Heart right ventricle (tissue), 16 donors: ENCODE data around the gene GABRP. TPM values are rescaled to one million over a fixed set of nuclear protein-coding genes. Genes with fewer than 3 reads are reported as not detected.
A peak's percentile ranks its signal among the peaks of the same experiment; 100 is the strongest.
"Not testable (repeated sequence)": the region's sequence is repeated elsewhere in the genome, so short reads cannot be mapped to it uniquely, and the experiment has no call there.

Experiments
- ATAC-seq, 8 donors: fragments of 200-7000 bp; cut with Tn5 transposase; one replicate each; pipeline ENCODE4 v1.9.1; 2020; ENCODE audit warnings: mild to moderate bottlenecking in 8 of 8, moderate library complexity in 8 of 8, moderate number of reproducible peaks in 1 of 8
- DNase-seq, 2 donors: peaks; one replicate each; pipeline ENCODE4 v3.0.0-alpha.2; 2020
- H3K27ac ChIP-seq, 10 donors: fragments of 200-600 bp; sonication (generic) in 2 of 10; one replicate each; pipeline versions ENCODE4 v1.5.0 to v1.8.0; 2020 to 2022; ENCODE audit warnings: mild to moderate bottlenecking in 3 of 10
- H3K27me3 ChIP-seq, 7 donors: fragments of 200-600 bp; one replicate each; pipeline ENCODE4 v1.8.0; 2021 to 2022; ENCODE audit warnings: mild to moderate bottlenecking in 2 of 7
- H3K36me3 ChIP-seq, 9 donors: fragments of 200-600 bp; sonication (generic) in 1 of 9; one replicate each; pipeline versions ENCODE4 v1.5.0 to v1.8.0; 2020 to 2022; ENCODE audit warnings: mild to moderate bottlenecking in 2 of 9
- H3K4me1 ChIP-seq, 9 donors: fragments of 200-600 bp; sonication (generic) in 1 of 9; one replicate each; pipeline versions ENCODE4 v1.5.0 to v1.8.0; 2020 to 2022; ENCODE audit warnings: mild to moderate bottlenecking in 4 of 9
- H3K4me3 ChIP-seq, 10 donors: fragments of 200-600 bp; sonication (generic) in 2 of 10; one replicate each; pipeline versions ENCODE4 v1.5.0 to v1.8.0; 2020 to 2022; ENCODE audit warnings: mild to moderate bottlenecking in 7 of 10, moderate library complexity in 2 of 10
- H3K9me3 ChIP-seq, 11 donors: fragments of 200-600 bp in 10 of 11; sonication (generic) in 2 of 11; one replicate each; pipeline versions ENCODE4 v1.5.0 to v1.8.0; 2013 to 2022; ENCODE audit warnings: mild to moderate bottlenecking in 2 of 11, control low read depth in 1 of 11, moderate library complexity in 1 of 11
- CTCF ChIP-seq, 9 donors: fragments of 200-600 bp; sonication (generic) in 2 of 9; IDR thresholded peaks; one replicate each; pipeline versions ENCODE4 v1.5.0 to v1.8.0; 2021 to 2022; ENCODE audit warnings: antibody characterized with exemption in 9 of 9, mild to moderate bottlenecking in 5 of 9, moderate library complexity in 1 of 9
- WGBS, 2 donors: extraction: QIAGEN DNeasy Blood & Tissue Kit; methylation state at CpG; one replicate each; pipeline ENCODE4 v1.1.7; 2013; ENCODE audit warnings: inconsistent platforms in 1 of 2; 5-methylcytosine and 5-hydroxymethylcytosine counted together
- intact Hi-C, 10 donors: fragments of 100-400 bp; cut with DNase I; formaldehyde crosslinking; loops; one replicate each; pipeline versions ENCODE4 v1.11.1 to v1.14.2; 2022
- polyA plus RNA-seq, 2 donors: library from polyadenylated mRNA; stranded (reverse); fragments of 200-250 nt; gene quantifications; one replicate each; pipeline ENCODE4 v1.2.3, GENCODE V29; 2013
- total RNA-seq, 10 donors: library from RNA; stranded (reverse); fragmentation: NEBNext Ultra II Directional in 3 of 10; extraction: Animal tissue kit (Norgen Biotek cat#: 25700) in 3 of 10; gene quantifications; one replicate each; pipeline versions ENCODE4 v1.2.1 to v1.2.4, GENCODE V29; 2021 to 2023
- donor health status: Arrhythmogenic right ventricular cardiomyopathy.
- donor health status: ischemic (EF 13 %, LVEDD 7.1; RV severe dilation, severe dysfunction).
- donor health status: healthy with polysubstance abuse.
- donor health status: DM: no; HTN: yes; CAD: no.
- donor health status: DM: no; HTN: no; CAD: no.
- donor health status: ischemic (EF 25% LVEDD 6.9; RV normal size, moderate dysfunction).
- donor health status: ischemic (EF 25% LVEDD 5.7; RV mildly dilated, moderate dysfunction).
- donor health status: healthy.
- donor health status: DM: yes; HTN: yes; CAD: no.
- donor health status: Ischemic cardiomyopathy.
- donor health status: ischemic (EF 35%, LVEDD 5.7; RV mildly dilated, moderate dysfunction).
- donor health status: nonischemic (EF 11% LVEDD 7.7; RV severe dilation, severe dysfunction).
- donor health status: DM: yes; HTN: yes; CAD: no.
- donor health status: PGD.
- donor health status: ischemic (EF 29% LVEDD 5.4; RV normal size, mild dysfunction).
- donor health status: nonischemic (EF 23%, LVEDD 6.1; RV moderate dilation, normal function).

The GABRP gene
- total and polyA plus RNA-seq, 12 donors = 0.07 to 1.6 (median 0.46) TPM; not detected in 1

GRCh38 chr5:170758481-170758880, 25.0 kb upstream of the GABRP start:
- no peak overlapping the region for H3K4me3 ChIP-seq
- no peaks in the 10 kb centered on the region for H3K27me3 ChIP-seq
- H3K27ac ChIP-seq = peak overlapping the region in 6 of 10 donors; percentile 86 to 93 (median 88)
- 71 to 74% methylated on average over 3 of the region's 3 CpGs for WGBS, 2 donors
- no peak for DNase-seq
- H3K4me1 ChIP-seq = peaks cover 5 to 41% (median 19%) of the 10 kb centered on the region in 9 donors
- H3K36me3 ChIP-seq = no peaks in the 10 kb centered on the region
- ATAC-seq = no peak
- TF ChIP-seq CTCF (IDR thresholded peaks at IDR 0.05) = no peak
- intact Hi-C loops = no loop called here
- H3K9me3 ChIP-seq = no peaks in the 10 kb centered on the region

- DNase-seq = no peak
- Histone ChIP-seq H3K36me3 (no peaks in the 10 kb centered on the region), H3K4me3 (no peak overlapping the region), H3K27me3 (no peaks in the 10 kb centered on the region), H3K4me1 (peaks cover 5 to 43% (median 19%) of the 10 kb centered on the region in 9 donors), H3K9me3 (no peaks in the 10 kb centered on the region), H3K27ac (peak overlapping the region in 3 of 10 donors; percentile 86 to 92 (median 88))
- WGBS, 2 donors = 71 to 73% methylated on average over 9 of the region's 9 CpGs
- no peak for ATAC-seq
- TF ChIP-seq CTCF (IDR thresholded peaks at IDR 0.05) = no peak
- intact Hi-C loops = no loop called here
Measured at GRCh38 chr5:170760113-170760512, 23.4 kb upstream of the GABRP start.

GRCh38 chr5:170761048-170761707, 22.3 kb upstream of the GABRP start:
- DNase-seq (no peak), ATAC-seq (no peak)
- intact Hi-C loops = no loop called here
- no peaks in the 10 kb centered on the region for H3K9me3 ChIP-seq
- peaks cover 5 to 32% (median 18%) of the 10 kb centered on the region in 9 donors for H3K4me1 ChIP-seq
- WGBS, 2 donors = 91 to 93% methylated on average over 7 of the region's 7 CpGs
- no peak for TF ChIP-seq CTCF (IDR thresholded peaks at IDR 0.05)
- H3K36me3 ChIP-seq = no peaks in the 10 kb centered on the region
- H3K27me3 ChIP-seq = no peaks in the 10 kb centered on the region
- no peak overlapping the region for H3K27ac ChIP-seq
- H3K4me3 ChIP-seq = no peak overlapping the region

GRCh38 chr5:170761708-170762066, 21.8 kb upstream of the GABRP start:
- 93 to 95% methylated on average over 6 of the region's 6 CpGs for WGBS, 2 donors
- no peak for TF ChIP-seq CTCF (IDR thresholded peaks at IDR 0.05)
- Histone ChIP-seq H3K4me3 (no peak overlapping the region), H3K27ac (no peak overlapping the region), H3K4me1 (peaks cover 2 to 27% (median 14%) of the 10 kb centered on the region in 9 donors), H3K9me3 (no peaks in the 10 kb centered on the region), H3K36me3 (no peaks in the 10 kb centered on the region), H3K27me3 (no peaks in the 10 kb centered on the region)
- DNase-seq (no peak), ATAC-seq (no peak)
- intact Hi-C loops = no loop called here

- intact Hi-C loops, H3K27ac ChIP-seq, H3K27me3 ChIP-seq, H3K9me3 ChIP-seq, H3K36me3 ChIP-seq, ATAC-seq, DNase-seq, H3K4me3 ChIP-seq: not testable (repeated sequence)
- peaks cover 0 to 21% (median 9%) of the 10 kb centered on the region in 9 donors for H3K4me1 ChIP-seq
- WGBS, 2 donors = 95% methylated on average over 8 to 9 of the region's 9 CpGs
Measured at GRCh38 chr5:170762298-170762697, 21.2 kb upstream of the GABRP start.

- H3K27ac ChIP-seq, ATAC-seq, H3K27me3 ChIP-seq, intact Hi-C loops, H3K9me3 ChIP-seq, H3K4me3 ChIP-seq, DNase-seq, H3K36me3 ChIP-seq: not testable (repeated sequence)
- H3K4me1 ChIP-seq = peaks cover 0 to 15% (median 0%) of the 10 kb centered on the region in 9 donors
- 76 to 81% methylated on average over 9 of the region's 9 CpGs for WGBS, 2 donors
Measured at GRCh38 chr5:170765868-170766267, 17.7 kb upstream of the GABRP start.
